HEK293 (cell line): ENCODE data around the gene PIBF1.

Source experiments
- ATF2 ChIP-seq: fragments of 450-650 bp; formaldehyde crosslinking; IDR thresholded peaks from 2 replicates; pipeline ENCODE4 v1.5.1; 2016; ENCODE audit warnings: missing biosample characterization, missing genetic modification characterization, low read depth
- CTCF ChIP-seq: fragments of 450-650 bp; formaldehyde crosslinking; IDR thresholded peaks from 2 replicates; pipeline ENCODE4 v1.5.1; 2016; ENCODE audit warnings: missing biosample characterization, missing genetic modification characterization
- REST ChIP-seq: fragments of 450-650 bp; formaldehyde crosslinking; IDR thresholded peaks from 2 replicates; pipeline ENCODE4 v1.5.1; 2016; ENCODE audit warnings: missing biosample characterization, missing genetic modification characterization
- WT1 ChIP-seq: fragments of 450-650 bp; formaldehyde crosslinking; IDR thresholded peaks from 2 replicates; pipeline ENCODE4 v1.5.1; 2016; ENCODE audit warnings: missing biosample characterization, missing genetic modification characterization
- ZBTB21 ChIP-seq: fragments of 450-650 bp; formaldehyde crosslinking; IDR thresholded peaks from 2 replicates; pipeline ENCODE4 v1.5.1; 2017; ENCODE audit warnings: missing biosample characterization, missing genetic modification characterization
- ZBTB8A ChIP-seq: fragments of 450-650 bp; formaldehyde crosslinking; IDR thresholded peaks from 2 replicates; pipeline ENCODE4 v1.5.1; 2016; ENCODE audit warnings: missing biosample characterization, missing genetic modification characterization
- ZNF184 ChIP-seq: fragments of 450-650 bp; IDR thresholded peaks from 2 replicates; pipeline ENCODE4 v1.5.1; 2018; ENCODE audit warnings: missing biosample characterization, mild to moderate bottlenecking, missing genetic modification characterization
- ZNF830 ChIP-seq: fragments of 450-650 bp; IDR thresholded peaks from 2 replicates; pipeline ENCODE4 v1.5.0; 2018; ENCODE audit warnings: missing biosample characterization, missing genetic modification characterization, low read depth, mild to moderate bottlenecking, moderate library complexity
- ZSCAN18 ChIP-seq: fragments of 450-650 bp; formaldehyde crosslinking; IDR thresholded peaks from 2 replicates; pipeline ENCODE4 v1.5.1; 2016; ENCODE audit warnings: missing biosample characterization, missing genetic modification characterization

GRCh38 chr13:72834601-72835000, 52.7 kb downstream of the PIBF1 start:
- no peak for TF ChIP-seq REST
- no peak for TF ChIP-seq ZBTB21
- no peak for TF ChIP-seq ZNF830 (tag by site-specific recombination)
- TF ChIP-seq ZSCAN18 = no peak
- TF ChIP-seq ZBTB8A (tag by site-specific recombination) = no peak
- TF ChIP-seq CTCF = no peak
- no peak for TF ChIP-seq ZNF184 (tag by site-specific recombination)
- no peak for TF ChIP-seq ATF2
- no peak for TF ChIP-seq WT1 (tag by site-specific recombination)
